Activated T-helper 1 cell treated with anti-CD3 and anti-CD28 coated beads, Interleukin-2, amount 50 U/mL, for 16 hours (primary cell): ENCODE results near the gene SAMD1.

Experiments
- DNase-seq, 2 donors: peaks; one replicate each; pipeline ENCODE4 v3.0.0-alpha.2; 2020; ENCODE audit warnings: low read depth in 1 of 2, low spot score in 1 of 2

SAMD1 gene

DNA sequence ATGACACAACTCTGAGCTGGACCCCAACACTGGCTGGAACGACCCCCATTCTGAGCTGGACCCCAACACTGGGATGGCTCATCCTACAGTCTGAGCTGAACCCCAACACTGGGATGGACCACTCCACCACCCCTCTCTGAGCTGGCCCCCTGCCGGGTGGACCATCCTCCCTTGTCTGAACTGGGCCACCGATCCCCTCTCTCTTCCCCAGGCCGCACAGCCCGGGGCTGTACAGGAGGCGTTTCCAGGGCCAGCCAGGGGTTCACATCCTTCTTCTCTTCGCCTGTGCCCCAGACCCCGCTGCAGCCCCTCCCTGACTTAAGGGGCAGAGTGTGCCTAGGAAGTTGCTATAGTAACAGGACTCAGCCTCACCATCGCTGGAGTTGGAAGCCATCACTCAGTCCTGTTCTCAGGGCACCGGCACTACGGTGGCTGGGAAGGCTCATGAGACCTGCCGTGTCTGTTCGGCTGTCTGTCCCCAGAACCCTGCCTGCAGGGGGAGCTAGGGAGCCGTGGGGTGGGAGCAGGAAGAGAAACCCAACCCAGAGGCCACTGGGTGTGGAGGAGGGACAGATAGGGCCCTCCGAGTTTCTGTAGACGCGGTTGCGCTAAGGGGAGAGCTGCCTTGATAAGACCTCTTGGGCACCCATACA lies 23.3 kb upstream of the SAMD1 start:
- DNase-seq = peak in 1 of 2 donors; percentile 15

DNA sequence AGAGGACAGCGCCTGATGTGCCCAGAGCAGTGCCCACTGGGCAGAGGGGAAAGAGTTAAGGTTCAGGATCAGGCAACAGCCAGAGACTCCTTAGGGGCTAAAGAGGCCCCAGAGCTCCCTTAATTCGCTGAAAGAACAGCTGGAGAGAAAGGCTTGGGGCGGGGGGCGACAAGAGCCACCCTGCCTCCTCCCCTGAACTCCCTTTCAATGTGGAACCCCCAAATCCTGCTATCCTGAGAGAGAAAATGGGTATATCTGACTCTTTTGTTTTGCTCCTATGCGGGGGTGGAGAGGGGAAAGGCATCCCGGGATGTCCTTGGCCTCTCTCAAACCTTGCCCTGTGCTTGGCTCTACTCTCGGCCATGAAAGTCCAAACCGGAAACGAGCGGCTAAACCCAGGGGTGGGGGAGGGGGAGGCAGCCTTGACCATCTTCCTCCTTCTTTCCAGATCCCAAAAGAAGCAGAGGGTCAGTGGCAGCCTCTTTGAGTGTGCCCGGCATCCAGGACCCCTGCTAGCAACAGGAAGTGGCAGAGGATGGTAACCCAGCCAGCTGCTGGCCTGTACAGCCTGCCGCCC lies 22.3 kb upstream of the SAMD1 start:
- no peak for DNase-seq

DNA sequence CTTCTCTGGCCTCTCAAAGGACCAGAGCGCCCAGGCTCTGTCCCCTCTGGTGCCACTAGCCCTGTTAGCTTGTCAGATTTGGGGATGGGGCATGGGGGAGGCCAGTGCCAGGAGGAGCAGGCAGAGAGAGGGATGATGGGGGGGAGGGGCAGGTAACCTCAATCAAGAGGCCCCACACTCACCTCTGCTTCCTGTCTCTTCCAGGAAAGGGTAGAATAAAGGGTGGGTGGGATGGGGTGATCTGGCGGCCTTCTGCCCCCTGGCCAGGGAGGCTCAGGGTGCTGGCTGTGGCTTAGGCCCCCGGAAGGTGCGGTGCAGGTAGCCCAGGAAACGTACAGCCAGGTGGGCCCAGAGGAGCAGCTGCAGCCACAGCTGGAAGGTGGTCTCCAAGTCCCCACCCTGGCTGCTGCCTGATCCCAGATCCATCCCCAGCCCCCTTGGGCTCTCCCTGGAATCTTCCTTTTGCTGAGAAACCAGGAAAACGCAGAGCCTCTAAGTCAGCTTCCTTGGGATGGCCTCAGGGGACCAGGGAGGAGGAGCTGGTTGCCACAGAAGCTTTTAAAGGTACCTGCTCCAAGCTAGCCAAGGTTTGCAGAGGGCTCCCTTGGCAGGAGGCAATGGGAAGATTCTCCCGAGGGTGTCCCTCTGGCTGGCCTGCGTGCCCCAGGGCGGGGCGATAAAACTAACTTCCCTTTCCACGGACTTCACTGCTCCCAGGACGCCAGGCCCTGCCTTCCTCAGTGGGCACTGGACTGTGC lies 21.7 kb upstream of the SAMD1 start:
- no peak for DNase-seq

DNA sequence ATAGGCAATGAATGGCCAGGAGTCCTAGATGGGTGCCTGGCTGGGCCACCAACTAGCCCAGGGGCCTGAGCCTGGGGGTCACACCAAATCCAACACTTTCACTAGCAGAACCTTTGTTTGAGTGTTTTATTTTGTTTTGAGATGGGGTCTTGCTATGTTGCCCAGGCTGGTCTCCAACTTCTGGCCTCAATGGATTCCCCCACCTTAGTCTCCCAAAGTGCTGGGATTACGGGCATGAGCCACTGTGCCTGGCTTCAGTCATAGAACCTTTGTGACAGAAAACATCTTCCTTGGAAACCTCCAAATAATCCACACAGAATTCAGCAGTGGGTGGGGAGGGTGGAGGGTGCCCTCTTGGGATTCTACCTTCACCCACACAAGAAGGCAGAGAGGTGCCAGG lies 20.9 kb upstream of the SAMD1 start:
- DNase-seq = no peak

DNA sequence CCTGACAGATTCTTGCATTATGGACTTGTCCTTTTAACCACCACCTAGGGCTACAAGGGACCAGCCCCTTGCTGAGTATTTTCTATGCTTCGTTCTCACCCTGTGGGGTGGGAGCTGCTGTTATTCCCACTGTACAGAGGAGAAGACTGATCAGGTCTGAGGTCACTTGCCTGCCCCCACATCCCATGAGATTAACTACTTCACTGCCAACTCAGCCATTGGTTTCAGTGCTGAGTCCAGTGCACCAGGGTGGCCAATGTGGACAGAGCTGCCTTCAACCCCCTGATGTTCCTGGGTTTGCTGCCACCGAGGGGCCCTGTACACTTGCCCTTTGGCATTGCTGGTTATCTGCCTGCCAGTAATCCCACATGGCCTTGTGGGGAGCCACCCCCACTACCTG lies 20.1 kb upstream of the SAMD1 start:
- DNase-seq = no peak

DNA sequence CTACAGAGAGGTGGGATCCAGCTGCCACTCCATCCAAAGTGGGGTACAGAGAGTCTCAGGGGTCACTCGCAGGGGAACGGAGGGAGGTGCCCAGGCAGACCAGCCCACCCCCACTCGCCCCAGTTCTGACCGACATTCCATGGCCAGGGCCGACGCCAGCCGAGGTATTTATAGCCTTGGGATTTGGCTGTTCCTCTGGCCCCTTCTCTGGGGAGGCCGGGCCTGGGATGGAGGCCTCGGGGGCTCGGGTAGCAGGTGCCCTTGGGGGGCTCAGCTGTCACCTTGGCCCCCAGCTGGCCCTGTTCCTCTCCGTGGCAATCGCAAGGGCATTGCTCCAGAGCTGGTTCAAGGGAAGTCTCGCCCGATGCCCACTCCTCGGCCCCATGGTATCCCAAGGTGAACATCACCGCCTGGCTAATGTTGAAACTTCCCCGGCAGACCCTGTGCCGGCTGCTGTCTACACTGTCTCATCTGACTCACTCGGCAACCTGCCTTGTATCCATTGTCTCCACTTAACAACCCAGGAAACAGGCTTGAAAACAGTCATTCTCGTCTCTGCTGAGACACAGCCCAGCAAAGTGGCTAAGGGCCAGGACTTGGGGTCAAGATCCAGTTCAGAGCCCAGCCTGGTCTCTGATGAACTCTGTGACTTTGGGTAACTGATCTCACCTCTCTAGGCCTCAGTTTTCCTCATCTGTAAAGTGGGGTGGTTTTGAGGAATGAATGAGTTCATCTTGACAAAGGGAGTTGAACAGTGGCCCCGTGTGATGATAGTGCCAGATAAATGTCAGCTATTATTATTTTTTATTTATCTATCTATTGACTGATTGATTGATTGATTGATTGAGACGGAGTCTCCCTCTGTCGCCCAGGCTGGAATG lies 17.3 kb upstream of the SAMD1 start:
- no peak for DNase-seq

DNA sequence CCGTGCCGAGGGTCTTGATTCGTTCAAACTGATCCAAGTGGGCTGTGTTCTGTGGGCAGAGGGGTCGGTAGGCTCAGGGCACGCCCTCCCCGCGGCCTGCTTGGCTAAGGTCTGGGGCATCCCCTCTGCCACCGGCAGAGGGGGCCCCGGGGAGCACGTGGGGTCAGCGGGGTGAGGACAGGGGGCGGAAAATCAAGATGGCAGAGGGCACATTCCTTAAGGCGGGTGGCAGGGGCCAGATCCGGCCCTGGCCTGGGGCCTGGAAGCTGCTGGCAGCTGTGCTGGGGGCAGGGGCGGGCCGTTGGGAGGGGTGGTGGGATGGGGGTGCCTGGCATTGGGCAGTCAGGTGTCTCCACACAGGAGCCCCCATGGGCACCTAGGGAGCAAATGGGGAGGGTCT lies 16.3 kb upstream of the SAMD1 start:
- no peak for DNase-seq

DNA sequence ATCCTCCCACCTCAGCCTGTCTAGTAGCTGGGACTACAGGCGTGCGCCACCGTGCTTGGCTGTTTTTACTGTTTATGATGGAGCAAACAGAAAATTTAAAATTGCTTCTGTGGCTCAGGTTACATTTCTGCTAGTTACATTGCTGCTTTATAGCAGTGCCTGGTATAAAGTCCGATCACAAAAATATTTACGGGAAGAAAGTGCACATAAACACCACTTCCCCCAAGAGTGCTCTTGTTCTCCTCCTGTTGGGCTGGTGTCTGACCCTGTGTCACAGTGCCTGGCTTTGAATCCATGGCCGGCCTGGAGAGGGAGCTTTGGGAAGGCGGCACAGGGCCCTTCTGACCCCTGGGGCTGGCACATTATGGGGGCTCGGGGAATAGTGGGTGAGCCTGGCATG lies 15.1 kb upstream of the SAMD1 start:
- no peak for DNase-seq

DNA sequence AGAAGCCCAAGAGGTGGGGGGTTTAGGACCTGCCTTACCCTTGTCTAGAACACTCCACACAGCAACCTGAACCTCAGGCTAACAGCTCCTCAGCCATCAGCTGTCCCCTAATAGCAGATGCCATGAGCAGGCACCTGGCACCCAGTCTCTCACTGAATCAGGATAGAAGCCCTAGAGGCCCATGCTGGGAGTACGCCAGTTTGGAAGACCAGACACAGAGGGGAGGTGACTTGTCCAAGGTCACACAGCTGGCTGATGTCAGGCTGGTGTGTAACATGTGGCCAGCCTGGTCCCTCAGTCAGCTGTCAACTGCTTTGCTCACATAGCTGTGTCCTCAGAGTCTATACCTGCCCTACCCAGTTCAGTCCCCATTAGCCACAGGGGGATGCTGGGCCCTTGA lies 12.8 kb upstream of the SAMD1 start:
- DNase-seq = no peak

DNA sequence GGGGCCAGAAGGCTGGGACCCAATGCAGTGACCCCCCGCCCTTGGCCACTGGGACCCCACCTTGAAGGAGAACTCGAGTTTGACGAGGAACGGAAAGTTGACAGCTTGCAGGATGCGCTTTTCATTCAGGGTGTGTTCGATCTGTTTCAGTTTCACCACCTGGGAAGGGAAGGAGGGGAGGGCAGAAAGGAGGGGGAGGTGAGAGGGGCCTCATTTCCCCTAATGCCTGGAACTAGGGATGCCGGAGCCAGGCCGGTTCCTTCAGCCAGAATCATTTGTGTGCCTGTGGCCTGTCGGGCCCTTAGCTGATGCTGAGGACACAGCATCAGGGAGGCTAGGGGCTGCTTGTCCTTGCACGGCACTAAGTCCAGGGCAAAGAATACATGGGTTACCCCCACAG lies 12.2 kb upstream of the SAMD1 start:
- DNase-seq = no peak

DNA sequence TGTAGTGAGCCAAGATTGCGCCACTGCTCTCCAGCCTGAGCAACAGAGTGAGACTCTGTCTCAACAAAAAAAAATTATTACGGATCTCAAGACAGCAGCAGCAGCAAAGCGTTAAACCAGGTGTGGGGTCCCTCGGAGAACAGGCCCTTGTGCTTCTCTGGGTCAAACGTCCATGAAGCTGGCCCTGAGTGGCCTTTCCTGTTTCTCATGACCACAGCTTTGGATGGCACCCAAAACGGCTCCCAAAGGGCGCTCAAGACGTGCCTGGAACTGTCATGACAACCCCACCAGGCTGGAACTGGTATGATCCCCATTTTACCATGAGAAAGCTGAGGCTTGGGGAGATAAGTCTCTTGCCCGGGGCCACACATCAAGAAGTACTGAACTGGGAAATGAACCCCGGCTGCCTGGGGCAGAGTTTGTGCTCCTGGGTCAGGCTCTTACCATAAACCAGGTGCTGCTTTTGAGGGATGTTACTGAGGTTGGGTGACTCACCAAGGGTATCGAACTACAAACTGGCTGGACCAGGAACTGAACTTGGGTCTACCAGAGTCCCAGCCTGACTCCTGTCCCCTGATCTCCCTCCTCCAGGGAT lies 11.6 kb upstream of the SAMD1 start:
- DNase-seq = no peak

DNA sequence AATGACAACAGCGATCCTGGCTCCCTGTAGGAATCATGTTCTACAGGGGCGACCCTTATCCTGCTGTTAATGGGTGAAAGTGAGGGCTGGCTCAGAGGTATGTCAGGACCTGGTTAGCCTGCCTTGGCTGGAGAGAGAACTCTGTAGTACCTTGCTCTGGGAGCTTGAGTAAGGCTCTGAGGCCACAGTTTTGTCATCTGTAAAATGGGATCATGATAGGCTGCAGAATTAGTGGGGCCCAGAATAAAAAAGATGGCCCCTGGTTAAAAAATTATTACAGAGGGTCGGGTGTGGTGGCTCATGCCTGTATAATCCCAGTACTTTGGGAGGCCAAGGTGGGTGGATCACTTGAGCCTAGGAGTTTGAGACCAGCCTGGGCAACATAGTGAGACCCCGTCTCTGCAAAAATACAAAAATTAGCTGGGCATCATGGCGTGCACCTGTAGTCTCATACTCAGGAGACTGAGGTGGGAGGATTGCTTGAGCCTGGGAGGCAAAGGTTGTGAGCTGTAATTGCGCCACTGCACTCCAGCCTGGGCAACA lies 10.5 kb upstream of the SAMD1 start:
- no peak for DNase-seq

DNA sequence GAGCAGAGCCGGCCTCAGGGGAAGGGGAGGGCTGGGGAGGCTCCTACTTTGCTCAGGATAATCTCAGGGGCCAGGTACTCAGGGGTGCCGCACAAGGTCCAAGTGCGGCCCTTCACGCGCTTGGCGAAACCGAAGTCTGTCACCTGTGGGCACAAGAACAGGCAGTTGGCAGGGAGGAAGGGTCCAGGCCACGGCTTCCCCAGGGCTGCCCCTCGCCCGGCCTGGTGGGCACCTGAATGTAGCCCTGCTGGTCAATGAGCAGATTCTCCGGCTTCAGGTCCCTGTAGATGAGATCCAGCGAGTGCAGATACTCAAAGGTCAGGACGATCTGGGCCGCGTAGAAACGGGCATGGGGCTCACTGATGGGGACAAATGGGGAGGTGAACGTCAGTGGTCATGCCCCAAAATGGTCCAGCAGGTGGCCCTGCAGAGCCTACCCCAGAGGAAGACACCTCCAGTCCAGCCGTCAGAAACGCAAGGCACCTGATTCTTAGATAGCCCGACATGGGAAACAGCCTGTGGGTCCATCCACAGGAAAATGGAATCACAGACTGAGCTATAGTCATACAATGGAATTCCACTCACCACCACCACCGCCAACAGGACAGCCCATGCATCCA lies 7.1 kb upstream of the SAMD1 start:
- no peak for DNase-seq

DNA sequence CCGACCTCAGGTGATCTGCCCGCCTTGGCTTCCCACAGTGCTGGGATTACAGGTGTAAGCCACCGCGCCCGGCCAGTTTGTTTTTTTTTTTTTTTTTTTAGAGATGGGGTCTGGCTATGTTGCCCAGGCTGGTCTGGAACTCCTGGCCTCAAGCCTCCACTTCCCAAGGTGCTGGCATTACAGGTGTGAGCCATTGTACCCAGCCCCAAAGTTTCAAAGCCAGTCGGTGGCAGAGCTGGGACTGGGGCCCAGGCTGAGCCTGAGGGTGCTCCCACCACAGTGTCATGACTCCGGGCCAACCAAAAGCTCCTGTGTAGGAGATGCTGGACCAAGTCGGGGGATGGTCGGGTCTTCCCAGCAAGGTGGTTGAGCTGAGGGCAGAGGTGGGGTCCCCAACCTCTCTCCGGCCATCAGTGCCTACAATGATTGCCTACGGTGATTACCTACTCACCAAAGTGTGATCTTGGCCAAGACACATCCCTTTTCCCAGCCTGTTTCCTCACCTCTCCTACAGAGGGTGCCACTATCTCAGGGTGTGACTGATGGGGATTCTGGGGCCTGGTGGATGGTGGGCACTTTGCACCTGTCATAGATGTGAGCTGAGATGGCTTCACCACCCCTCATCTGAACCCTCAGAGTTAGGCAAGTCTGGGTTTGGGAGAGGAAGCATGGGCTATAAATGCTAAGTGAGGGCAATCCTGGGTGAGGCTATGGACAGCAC lies 5.9 kb upstream of the SAMD1 start:
- no peak for DNase-seq

DNA sequence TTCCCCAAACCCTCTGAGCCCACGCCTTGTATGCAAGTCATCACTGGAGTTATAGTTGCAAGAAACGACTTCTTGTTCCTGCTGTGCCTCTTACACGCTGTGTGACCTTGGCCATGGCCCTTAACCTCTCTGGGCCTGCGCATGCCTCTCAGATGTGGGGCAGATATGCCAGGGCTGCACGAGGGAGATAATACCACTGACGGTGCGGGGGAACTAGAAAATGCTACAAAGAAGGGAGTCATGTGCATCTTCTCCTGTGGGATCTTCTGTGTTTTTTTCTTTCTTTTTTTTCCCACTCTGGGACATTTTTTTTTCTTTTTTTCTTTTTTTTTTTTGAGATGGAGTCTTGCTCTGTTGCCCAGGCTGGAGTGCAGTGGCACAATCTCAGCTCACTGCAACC lies 4.3 kb upstream of the SAMD1 start:
- no peak for DNase-seq

DNA sequence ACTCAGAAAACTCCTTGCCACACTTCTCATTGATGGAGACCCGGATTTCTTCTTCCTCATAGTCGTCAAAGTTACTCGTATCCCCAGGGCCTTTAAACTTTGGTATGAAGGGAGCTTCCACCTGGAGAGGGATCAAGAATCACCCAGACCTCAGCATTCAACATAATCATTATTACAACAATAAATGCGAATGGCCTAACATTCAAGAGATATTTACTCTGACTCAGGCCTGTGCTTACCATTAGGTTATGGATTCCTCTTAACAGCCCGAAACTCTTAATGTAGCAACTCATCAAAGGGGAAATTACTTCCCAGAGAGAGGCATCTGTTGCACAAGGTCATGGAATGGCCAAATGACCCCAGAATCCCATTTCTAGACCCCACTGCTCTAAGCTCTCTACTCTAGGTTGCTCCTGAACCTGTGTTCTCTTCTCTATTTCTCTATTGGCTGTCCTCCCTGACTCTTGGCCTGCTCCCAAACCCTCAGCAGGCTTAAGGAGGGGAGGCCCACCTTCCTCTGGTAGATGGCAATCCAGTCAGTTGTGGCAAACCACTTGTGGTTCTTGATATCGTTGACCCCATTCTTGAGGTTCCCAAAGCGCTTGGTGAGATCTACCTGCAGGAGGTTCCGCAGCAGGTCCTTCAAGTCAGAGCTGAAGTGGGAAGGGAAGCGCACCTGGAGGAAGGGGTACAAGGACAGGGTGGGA lies 2.7 kb upstream of the SAMD1 start:
- DNase-seq = no peak

DNA sequence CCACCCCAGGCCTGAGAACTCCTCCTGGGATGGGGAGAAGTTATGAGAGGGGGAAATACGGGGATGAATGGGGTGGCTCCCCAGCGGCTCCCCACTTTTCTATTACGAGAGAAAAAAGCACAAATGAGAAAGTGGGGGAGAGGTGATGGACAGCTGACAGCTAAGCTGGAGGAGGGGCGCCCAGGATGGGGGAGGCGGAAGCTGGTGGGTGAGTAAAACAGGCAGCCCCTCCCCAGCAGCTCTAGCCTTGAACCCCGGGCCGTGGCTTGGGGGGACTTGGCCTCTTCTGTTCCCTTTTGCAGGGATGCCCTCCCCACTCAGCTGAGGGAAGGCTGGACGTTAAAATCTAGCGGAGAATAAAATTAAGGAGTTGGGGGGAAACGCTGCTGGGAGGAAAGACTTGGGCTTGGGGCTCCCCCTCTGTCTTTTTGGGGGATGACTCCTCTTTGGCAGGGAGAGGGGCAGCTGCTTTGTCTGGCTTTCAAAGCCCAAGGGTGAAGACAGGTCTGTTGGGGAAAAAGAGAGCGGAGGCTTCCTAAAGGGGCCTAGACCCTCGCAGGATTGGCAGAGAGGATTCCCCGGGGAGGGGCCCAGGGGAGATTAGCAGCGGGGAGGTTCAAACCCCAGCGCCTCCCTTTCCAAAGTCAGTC lies 1.4 kb upstream of the SAMD1 start:
- no peak for DNase-seq

DNA sequence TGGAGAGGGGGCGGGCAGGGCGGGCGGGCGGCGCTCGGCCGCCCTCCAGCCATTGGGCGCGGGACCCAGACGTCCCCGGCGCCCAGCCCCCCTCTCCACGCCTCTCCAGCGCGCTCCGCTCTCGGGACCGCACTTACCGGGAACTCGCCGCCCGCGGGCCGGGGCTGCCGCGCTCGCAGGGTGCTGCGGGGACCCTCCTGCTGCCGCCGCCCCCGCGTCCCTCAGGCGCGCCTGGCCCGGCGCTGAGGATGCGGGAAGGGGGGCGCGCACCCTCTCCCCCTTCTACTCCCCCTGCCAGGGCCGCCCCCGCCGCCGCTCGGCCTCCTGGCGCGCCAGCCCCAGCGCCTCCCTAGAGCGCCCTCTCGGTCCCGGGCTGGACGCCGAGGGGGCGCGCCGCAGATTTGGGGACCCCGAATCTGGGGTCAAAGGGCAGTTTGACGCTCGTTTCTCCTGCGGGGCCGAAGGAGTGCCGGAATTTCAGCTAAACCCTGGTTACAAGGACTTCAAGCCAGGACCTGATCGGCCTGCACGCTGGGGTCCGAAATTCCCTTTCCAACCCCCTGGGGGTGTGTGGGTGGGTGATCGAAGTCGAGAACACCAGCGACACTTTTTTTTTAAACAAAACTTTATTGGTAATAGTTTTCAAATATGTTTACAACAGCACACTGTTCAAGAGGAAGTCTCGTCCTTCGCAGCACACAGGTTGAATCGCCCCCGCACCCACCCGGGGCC lies 696 bp upstream of the SAMD1 start:
- no peak for DNase-seq
